Lung (tissue), 12 donors: Measurements from ENCODE around the gene RNPEPL1. TPM values are rescaled to one million over a fixed set of nuclear protein-coding genes. Genes with fewer than 3 reads are reported as not detected.
A peak's percentile ranks its signal among the peaks of the same experiment; 100 is the strongest.

Experiments
- ATAC-seq: fragments of 200-7000 bp; cut with Tn5 transposase; one replicate; pipeline ENCODE4 v1.9.1; 2020; ENCODE audit warnings: moderate number of reproducible peaks; ENCODE audit not compliant: insufficient read depth, low FRiP score
- DNase-seq, 3 donors: peaks; one replicate each; pipeline ENCODE4 v3.0.0-alpha.2; 2013 to 2017
- H3K27ac ChIP-seq, 2 donors: one replicate each; pipeline ENCODE4 v1.5.1; 2013; ENCODE audit warnings: mild to moderate bottlenecking in 2 of 2, moderate library complexity in 2 of 2, control low read depth in 1 of 2, inconsistent platforms in 1 of 2, low read depth in 1 of 2, low read length in 1 of 2
- H3K27me3 ChIP-seq, 3 donors: one replicate each; pipeline ENCODE4 v1.5.1; 2013; ENCODE audit warnings: low read length in 2 of 3; ENCODE audit not compliant: control insufficient read depth in 3 of 3, insufficient read depth in 3 of 3
- H3K36me3 ChIP-seq, 4 donors: one replicate each; pipeline ENCODE4 v1.5.1; 2013; ENCODE audit warnings: low read length in 4 of 4, mild to moderate bottlenecking in 1 of 4, moderate library complexity in 1 of 4; ENCODE audit not compliant: control insufficient read depth in 4 of 4, insufficient read depth in 4 of 4
- H3K4me1 ChIP-seq, 5 donors: one replicate each; pipeline ENCODE4 v1.5.1; 2013; ENCODE audit warnings: low read length in 5 of 5, mild to moderate bottlenecking in 2 of 5, moderate library complexity in 1 of 5; ENCODE audit not compliant: control insufficient read depth in 5 of 5, insufficient read depth in 5 of 5
- H3K4me3 ChIP-seq: one replicate; pipeline ENCODE4 v1.5.1; 2013; ENCODE audit warnings: mild to moderate bottlenecking, control low read depth, moderate library complexity
- H3K9ac ChIP-seq, 2 donors: one replicate each; pipeline ENCODE4 v1.5.1; 2013; ENCODE audit warnings: low read length in 2 of 2, control low read depth in 1 of 2; ENCODE audit not compliant: insufficient read depth in 1 of 2
- H3K9me3 ChIP-seq, 4 donors: one replicate each; pipeline ENCODE4 v1.5.1; 2013; ENCODE audit warnings: low read length in 3 of 4, mild to moderate bottlenecking in 1 of 4, moderate library complexity in 1 of 4; ENCODE audit not compliant: control insufficient read depth in 4 of 4, insufficient read depth in 3 of 4
- WGBS, 2 donors: extraction: QIAGEN DNeasy Blood & Tissue Kit; methylation state at CpG; one replicate each; pipeline ENCODE4 v1.1.7; 2013; 5-methylcytosine and 5-hydroxymethylcytosine counted together
- polyA plus RNA-seq, 2 donors: library from polyadenylated mRNA; stranded (reverse); fragments of 200-250 nt; gene quantifications; one replicate each; pipeline ENCODE4 v1.2.1, GENCODE V29; 2013
- total RNA-seq, 2 donors: library from RNA; depleted of rRNA in 1 of 2; stranded (reverse); fragments of >200 nt in 1 of 2; gene quantifications; one replicate each; pipeline ENCODE4 v1.2.1, GENCODE V29; 2014 to 2021
- TF ChIP-seq, protein P1 (sequence below): IDR thresholded peaks from 2 replicates; pipeline ENCODE4 v1.5.1; 2012; ENCODE audit warnings: mild to moderate bottlenecking; ENCODE audit errors: control extremely low read depth, extremely low read depth
- donor health status: control.
- donor health status: control.
- donor health status: Bipolar disorder and iron deficiency.
- donor health status: healthy.
- donor health status: DM: yes; HTN: yes; CAD: no.

Gene RNPEPL1
- total and polyA plus RNA-seq, 4 donors, result 24.5 to 235 (median 88.2) TPM

DNA sequence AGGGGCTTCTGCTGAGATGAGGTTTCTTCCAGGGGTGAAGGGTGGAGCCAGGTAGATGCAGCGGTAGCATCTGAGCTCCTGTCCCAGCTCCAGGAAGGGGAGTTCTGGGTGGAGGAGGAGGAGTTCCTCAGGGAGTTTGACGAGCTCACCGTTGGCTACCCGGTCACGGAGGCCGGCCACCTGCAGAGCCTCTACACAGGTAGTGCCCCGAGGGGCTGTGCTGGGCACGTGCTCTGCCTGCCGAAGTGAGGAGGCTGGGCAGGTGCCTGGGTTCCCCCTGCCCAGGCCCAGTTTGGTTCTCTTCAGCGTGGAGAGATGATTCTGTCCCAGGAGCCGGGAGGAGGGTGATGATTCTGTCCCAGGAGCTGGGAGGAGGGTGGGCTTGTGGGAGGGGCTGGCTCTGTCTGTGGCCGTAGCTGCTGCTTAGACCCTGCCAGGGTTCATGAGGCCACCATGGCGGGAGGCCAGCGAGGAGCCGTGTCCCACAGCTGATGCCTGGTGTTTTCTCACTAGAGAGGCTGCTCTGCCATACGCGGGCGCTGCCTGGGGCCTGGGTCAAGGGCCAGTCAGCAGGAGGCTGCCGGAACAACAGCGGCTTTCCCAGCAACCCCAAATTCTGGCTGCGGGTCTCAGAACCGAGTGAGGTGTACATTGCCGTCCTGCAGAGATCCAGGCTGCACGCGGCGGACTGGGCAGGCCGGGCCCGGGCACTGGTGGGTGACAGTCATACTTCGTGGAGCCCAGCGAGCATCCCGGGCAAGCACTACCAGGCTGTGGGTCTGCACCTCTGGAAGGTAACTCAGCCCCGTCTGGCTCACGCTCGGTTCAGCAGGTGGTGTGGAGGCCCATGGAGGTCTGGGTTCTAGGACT is 26.5 kb downstream of the RNPEPL1 start:
- DNase-seq, result peak in 1 of 3 donors; percentile 54

DNA sequence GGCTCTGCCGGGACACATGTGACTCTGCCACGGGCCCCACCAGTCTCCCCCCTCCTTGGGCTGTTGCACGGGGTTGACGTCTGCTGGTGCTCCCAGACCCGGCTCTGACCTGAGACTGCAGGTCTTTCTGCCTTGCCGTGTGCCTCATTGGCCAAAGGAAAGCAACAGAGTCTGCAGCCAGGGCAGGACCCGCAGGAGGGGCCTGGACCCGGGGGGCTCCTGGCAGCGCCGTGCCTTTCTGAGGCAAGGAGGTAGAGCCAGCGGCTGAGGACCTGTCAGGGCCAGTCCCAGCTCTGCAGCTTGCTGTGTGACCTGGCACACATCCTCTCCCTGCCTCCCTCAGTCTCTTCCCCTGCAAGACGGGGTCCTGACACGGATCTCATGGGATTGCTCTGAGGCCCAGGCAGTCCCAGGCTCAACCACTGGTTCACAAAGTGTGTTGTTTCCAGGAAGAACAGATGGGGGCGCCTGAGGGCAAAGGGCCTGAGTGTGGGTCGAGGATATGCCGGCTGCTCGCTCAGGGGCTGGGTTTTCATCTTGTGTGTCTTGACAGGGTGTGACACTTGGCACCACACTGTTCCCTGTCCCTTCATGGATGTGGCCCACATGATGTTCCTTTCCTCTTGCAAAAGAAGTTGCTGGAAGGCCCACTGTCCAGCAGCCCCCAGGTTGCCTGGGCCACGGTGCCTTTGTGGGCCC is 27.2 kb downstream of the RNPEPL1 start:
- Histone ChIP-seq H3K4me3 (no peak overlapping the region), H3K27ac (no peak overlapping the region), H3K9me3 (no peaks in the 10 kb centered on the region), H3K27me3 (no peaks in the 10 kb centered on the region), H3K9ac (no peak overlapping the region), H3K4me1 (peaks cover 0 to 16% (median 0%) of the 10 kb centered on the region in 5 donors), H3K36me3 (peaks cover 0 to 69% (median 4%) of the 10 kb centered on the region in 4 donors)
- TF ChIP-seq, protein P1, sequence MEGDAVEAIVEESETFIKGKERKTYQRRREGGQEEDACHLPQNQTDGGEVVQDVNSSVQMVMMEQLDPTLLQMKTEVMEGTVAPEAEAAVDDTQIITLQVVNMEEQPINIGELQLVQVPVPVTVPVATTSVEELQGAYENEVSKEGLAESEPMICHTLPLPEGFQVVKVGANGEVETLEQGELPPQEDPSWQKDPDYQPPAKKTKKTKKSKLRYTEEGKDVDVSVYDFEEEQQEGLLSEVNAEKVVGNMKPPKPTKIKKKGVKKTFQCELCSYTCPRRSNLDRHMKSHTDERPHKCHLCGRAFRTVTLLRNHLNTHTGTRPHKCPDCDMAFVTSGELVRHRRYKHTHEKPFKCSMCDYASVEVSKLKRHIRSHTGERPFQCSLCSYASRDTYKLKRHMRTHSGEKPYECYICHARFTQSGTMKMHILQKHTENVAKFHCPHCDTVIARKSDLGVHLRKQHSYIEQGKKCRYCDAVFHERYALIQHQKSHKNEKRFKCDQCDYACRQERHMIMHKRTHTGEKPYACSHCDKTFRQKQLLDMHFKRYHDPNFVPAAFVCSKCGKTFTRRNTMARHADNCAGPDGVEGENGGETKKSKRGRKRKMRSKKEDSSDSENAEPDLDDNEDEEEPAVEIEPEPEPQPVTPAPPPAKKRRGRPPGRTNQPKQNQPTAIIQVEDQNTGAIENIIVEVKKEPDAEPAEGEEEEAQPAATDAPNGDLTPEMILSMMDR, result no peak
- DNase-seq, result peak in 1 of 3 donors; percentile 22
- 76 to 81% methylated on average over 18 of the region's 18 CpGs for WGBS, 2 donors
- ATAC-seq, result no peak

More for the DNA sequence above, 26.5 kb downstream of the RNPEPL1 start:
- H3K4me3 ChIP-seq, result no peak overlapping the region
- no peak for ATAC-seq
- H3K9ac ChIP-seq, result no peak overlapping the region
- H3K36me3 ChIP-seq, result peaks cover 0 to 75% (median 4%) of the 10 kb centered on the region in 4 donors
- H3K9me3 ChIP-seq, result no peaks in the 10 kb centered on the region
- H3K27ac ChIP-seq, result no peak overlapping the region
- peaks cover 0 to 16% (median 0%) of the 10 kb centered on the region in 5 donors for H3K4me1 ChIP-seq
- WGBS, 2 donors, result 90 to 93% methylated on average over 34 of the region's 34 CpGs
- H3K27me3 ChIP-seq, result no peaks in the 10 kb centered on the region
- TF ChIP-seq, protein P1, result no peak

DNA sequence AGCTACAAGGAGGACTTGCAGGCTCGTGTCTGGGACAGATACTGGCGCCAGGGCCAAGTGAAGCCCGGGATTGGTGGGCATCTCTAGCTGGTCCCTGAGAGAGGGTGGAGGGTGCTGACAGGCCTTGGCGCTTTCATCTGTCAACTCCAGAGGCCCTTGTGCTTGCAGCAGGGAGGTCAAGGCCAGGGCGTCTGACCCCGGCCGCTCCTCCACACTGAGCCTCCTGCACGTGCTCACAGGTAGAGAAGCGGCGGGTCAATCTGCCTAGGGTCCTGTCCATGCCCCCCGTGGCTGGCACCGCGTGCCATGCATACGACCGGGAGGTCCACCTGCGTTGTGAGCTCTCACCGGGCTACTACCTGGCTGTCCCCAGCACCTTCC is 27.8 kb downstream of the RNPEPL1 start:
- TF ChIP-seq, protein P1, result no peak
- DNase-seq, result no peak
- Histone ChIP-seq H3K36me3 (peaks cover 0 to 63% (median 1%) of the 10 kb centered on the region in 4 donors), H3K27ac (no peak overlapping the region), H3K4me1 (peaks cover 0 to 16% (median 0%) of the 10 kb centered on the region in 5 donors), H3K4me3 (no peak overlapping the region), H3K27me3 (no peaks in the 10 kb centered on the region), H3K9me3 (no peaks in the 10 kb centered on the region), H3K9ac (no peak overlapping the region)
- ATAC-seq, result no peak
- WGBS, 2 donors, result 95 to 96% methylated on average over 17 of the region's 17 CpGs
